GM19438 (cell line): Measurements from ENCODE around the gene RAMP2.
"Not testable (repeated sequence)": the region's sequence is repeated elsewhere in the genome, so short reads cannot be mapped to it uniquely, and the experiment has no call there.

Experiments used
- ATAC-seq: cut with Tn5 transposase; IDR thresholded peaks from one replicate; pipeline ENCODE4 v1.9.1; 2021; ENCODE audit warnings: low read depth; ENCODE audit not compliant: unreplicated experiment

The RAMP2 gene

DNA sequence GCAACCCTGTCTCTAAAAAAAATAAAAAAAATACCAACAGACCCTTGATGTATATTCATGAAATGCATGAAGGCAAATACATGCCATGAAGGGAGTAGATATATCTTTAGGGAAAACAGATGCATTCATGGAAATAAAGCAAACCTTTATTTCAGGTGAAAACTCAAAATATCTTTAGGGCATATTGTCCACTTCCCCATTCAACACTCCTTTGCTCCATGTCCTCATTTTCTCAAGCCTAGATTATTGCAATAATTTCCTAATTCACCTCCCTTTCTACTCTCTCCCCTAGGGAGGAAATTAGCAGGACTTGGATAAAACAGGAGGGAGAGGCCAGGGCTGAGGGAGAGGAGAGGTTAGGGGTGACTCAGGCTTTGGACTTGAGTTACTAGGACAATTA lies 6.5 kb downstream of the RAMP2 start:
- no peak for ATAC-seq

DNA sequence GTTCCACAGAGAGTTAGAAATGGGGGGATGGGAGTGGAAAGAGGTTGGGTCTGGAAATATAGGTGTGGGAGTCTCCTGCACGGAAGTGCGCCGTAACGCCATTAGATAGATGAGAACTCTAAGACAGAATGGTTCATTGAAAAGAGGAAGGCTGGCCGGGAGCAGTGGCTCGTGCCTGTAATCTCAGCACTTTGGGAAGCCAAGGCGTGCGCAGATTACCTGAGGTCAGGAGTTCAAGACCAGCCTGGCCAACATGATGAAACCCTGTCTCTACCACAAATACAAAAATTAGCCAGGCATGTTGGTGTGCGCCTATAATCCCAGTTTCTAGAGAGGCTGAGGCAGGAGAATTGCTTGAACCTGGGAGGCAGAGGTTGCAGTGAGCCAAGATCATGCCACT lies 7.0 kb downstream of the RAMP2 start:
- ATAC-seq, result not testable (repeated sequence)

DNA sequence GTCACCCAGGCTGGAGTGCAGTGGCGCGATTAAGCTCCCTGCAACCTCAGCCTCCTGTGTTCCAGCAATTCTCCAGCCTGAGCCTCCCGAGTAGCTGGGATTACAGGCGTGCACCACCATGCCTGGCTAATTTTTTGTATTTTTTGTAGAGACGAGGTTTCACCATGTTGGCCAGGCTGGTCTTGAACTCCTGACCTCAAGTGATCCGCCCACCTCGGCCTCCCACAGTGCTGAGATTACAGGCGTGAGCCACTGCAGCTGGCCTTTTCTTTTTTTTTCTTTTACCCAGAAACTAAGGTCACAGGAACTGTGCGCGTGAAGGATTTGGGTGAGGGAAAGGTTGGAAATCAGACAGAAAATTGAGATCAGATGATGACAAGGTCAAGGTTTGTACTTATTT lies 8.9 kb downstream of the RAMP2 start:
- not testable (repeated sequence) for ATAC-seq

DNA sequence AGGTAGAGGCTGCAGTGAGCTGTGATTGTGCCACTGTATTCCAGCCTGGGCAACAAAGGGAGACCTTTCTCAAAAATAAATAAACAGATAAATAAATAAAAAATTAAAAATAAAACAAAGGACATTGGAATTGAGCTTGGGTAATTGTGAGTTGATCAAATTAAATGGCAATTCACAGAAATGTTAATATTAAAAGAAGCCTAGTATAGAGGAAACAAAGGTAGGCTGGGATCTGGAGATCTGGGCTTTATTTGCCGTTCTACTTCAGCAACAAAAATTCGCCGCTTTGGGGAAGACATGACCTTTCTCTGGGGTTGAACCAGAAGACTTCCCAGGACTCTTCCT lies 11.9 kb downstream of the RAMP2 start:
- ATAC-seq, result no peak

DNA sequence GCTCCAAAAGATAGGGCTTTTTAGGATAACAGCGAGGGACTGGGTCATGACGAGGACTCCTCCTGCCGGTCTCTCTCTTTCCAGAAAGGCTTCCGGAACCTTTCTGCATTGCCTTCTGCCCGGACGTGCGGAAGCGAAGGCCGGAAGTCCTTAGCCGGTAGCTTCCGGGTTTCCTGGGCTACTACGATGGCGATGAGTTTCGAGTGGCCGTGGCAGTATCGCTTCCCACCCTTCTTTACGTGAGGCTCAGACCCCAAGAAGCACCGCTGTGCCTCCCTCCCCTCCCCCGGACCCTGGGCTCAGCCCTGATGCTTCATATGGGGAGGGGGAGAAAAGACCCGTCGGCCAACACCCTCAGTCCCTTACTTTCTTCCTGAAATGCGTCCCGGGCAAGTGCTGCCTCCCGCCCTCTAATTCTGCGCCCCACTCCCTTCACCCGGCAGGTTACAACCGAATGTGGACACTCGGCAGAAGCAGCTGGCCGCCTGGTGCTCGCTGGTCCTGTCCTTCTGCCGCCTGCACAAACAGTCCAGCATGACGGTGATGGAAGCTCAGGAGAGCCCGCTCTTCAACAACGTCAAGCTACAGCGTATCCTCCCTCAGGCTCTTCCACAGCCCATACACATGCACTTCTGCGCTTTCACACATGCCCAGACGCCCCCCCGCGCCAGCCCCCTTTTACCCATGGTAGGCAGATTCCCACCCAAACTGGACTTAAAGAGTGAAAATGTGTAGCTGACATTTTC lies 12.4 kb downstream of the RAMP2 start, which contains the start of gene VPS25:
Gene VPS25 (plus strand): TSS at position 160 of the 746 bp plus-strand sequence. CDS start 27 bp downstream, at position 187.
- no peak for ATAC-seq

DNA sequence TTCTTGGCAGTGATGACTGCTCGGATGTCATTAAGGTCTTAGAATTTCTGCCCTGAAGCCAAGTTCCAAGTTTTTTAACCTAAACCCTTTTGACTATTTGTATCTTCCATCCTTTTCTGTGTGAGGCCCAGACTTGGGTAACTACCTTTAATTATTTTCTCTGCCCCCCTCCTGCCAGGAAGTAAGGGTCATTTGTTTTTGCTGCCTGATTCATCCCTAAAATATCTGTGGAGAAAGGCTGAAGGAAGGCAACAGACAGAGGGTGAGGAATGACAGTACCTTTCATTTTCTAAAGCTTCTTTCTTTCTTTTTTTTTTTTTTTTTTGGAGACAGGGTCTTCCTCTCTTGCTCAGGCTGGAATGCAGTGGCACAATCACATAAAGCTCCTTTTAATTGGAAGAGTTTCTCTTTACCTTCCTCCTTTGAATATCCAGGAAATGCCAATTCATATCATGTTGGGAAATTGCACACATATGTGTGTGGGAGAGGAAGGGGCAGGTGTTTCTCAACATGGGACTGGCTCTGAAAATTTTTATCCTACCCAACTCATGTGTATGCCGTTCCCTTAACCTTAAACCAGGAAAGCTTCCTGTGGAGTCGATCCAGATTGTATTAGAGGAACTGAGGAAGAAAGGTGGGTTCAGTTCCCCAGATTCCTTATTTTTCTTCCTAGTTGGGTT lies 13.2 kb downstream of the RAMP2 start:
- no peak for ATAC-seq

DNA sequence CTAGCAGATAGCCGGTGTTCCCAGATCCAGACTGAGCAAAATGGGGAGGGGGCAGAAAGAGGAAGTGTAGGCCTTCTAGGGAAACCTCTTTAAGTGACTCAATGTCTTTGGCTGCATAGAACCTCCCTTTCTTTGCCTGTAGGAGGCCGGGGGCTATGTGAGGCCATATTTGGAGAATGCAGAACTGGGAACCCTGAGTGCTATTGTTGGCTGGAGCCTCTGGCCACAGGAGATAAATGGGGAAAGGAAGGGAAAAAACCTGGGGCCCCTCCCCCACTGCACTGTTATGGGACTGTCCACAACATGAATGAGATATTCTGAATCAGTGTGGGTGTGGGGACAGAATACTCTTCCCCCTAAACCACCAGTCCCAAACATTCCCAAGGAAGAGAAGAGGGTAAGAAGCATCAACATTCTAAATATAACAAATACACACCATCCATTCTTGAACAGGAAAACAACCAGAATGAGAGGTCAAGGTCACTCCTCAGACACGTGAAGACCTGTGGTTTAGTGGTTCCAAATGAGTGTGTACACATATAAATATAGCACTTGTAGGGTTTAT lies 14.6 kb downstream of the RAMP2 start:
- ATAC-seq, result no peak

DNA sequence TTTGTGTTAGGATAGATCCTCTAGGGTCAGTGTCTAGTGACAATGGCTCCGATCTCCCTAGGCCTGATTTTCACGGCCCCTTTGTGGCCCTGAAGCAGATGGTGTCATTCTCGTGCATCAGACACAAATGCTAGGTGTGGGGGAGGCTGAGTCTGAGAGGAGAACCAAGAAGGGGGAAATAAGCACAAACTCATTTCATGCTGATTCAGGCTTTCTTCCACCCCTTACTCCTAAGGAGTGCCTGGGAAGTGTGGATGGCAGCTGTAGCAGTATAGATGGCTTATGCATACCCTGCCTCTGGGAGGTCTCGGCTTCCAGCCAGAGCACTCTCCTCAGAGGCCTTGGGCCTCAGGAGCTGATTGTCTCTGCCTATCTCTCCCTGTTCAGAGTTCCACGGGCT lies 17.5 kb downstream of the RAMP2 start:
- no peak for ATAC-seq

DNA sequence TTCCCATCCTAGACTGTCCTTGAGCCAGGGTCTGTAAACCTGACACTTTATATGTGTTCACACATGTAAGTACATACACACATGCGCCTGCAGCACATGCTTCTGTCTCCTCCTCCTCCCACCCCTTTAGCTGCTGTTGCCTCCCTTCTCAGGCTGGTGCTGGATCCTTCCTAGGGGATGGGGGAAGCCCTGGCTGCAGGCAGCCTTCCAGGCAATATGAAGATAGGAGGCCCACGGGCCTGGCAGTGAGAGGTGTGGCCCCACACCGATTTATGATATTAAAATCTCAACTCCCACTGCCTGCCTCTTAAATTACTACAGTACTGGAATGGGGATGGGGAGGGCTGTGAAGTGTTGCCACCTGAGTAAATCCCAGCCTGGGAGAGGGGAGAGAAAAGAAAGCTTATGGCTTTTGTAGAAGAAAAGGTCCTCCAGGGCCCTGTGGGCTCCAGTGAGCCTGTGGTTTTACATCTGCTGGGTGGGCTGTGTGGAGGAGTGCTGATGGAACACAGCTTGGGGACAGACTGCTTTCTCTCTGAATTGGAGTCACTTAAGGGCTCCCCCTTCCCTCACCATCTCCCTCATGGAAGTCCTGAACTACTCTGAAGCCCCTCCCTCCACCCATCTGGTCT lies 18.4 kb downstream of the RAMP2 start:
- ATAC-seq, result no peak

DNA sequence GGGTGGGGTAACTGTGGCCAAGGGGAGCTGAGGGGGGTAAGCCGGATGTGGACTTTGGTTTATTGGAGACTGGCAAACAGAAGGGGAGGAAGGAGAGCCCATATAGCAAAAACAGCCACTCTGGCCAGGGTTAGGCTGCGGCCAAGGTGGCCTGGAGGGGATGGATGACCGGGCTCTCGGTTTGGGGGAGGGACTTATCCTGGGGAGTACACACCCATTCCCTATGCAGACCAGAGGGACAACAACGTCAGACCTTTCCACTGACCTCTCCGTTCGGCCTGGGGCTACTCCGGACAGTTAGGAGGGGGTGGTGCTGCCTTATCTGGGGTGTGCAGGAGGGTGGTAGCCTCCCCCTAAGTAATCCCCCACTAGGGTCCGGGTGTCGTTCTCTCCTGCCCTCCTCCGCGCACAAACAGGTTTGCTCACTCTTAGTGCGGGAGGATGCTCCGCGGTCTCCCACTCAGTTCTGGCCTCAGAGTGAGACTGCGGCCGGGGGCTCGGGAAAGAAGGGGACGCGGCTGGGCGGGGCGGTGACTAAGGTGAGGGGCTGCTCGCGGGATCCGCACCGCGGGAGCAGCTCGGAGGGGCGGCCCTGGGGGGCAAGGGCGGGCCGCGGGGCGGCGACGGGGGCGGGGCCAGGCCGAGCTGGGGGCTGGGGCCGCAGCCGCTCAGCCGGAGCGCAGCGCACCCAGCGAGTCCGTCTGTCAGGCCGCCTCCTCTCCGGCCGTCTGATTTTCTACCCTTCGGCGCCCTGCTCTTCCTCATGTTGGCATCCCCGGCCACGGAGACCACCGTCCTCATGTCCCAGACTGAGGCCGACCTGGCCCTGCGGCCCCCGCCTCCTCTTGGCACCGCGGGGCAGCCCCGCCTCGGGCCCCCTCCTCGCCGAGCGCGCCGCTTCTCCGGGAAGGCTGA lies 19.2 kb downstream of the RAMP2 start, which contains the start of gene WNK4:
Gene WNK4 (plus strand): TSS at position 675 of the 915 bp plus-strand sequence. CDS start 89 bp downstream, at position 764.
- ATAC-seq, result no peak

DNA sequence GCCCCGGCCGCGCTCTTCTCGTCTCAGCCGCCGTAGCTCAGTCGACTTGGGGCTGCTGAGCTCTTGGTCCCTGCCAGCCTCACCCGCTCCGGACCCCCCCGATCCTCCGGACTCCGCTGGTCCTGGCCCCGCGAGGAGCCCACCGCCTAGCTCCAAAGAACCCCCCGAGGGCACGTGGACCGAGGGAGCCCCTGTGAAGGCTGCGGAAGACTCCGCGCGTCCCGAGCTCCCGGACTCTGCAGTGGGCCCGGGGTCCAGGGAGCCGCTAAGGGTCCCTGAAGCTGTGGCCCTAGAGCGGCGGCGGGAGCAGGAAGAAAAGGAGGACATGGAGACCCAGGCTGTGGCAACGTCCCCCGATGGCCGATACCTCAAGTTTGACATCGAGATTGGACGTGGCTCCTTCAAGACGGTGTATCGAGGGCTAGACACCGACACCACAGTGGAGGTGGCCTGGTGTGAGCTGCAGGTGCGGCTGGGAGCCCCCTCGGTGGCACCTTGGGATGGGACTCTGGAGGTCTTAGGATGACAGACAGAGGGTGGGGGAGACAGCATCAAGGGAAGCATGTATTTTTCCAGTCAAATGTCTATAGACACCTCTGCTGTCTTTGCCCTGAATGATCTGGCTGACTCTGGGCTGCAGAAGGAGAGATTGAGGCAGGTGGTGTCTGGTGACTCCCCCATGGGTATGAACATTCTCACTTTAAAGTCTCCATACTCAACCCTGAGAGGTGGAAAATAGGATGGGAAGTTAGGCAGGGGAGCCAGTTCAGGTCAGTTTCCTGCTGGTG lies 20.0 kb downstream of the RAMP2 start:
- ATAC-seq, result no peak

DNA sequence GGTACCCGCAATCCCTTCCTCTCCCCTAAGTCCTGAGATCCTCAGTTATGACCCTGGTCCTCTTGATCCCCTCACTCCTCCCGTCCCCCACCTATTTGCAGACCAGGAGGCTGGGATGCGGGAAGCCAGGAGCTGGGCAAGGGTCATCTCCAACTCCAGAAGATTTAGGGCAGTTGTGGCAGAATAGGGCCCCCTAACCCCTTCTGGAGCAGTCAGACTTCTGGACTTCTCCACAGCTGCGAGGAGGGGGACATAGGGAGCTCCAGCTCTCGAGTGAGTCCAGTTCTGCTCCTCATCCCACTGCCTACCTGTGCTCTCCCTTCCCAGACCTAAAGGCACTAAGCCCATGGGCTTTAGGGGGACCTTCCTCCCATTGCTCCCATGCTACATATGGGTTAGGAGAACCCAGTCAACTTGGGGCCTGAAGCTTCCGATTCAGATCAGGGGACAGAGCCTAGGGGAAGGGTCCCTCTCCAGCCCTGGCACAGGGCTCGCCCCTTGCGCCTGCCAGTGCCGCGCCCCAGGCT lies 20.7 kb downstream of the RAMP2 start:
- ATAC-seq, result no peak

DNA sequence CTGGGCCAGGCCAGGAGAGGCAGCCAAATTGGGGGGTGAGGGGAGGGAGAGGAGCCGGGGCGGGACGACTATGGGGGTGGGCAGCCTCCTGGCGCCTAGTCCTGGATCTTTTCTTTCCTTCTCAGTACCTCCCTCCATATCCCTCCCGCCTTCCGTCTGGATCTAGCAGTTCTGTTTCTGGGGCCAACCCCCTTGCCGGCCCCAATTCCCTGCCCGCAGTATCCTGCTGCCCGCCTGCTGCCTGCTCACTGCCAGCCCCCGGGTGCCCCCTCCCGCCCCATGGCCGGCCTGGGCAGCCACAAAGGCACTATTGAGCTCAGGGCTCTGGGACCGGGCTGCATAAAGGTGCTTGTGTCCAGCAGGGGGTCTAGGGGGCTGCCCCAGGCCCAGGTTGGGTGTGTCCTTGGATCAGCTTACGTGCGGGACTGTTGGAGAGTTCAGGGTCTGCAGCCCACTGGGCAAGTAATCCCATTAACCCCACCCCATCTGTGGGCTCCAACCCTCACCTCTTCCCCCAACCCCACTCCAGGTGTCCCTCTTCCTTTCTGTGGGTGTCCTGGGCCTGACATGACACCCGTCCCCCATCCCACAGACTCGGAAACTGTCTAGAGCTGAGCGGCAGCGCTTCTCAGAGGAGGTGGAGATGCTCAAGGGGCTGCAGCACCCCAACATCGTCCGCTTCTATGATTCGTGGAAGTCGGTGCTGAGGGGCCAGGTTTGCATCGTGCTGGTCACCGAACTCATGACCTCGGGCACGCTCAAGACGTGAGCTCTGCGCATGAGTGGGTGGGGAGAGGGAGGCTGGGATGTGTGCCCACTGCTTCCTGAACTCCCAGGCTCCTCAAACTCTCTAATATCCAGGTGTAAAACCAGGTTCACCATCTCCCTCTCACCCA lies 21.4 kb downstream of the RAMP2 start:
- ATAC-seq, result no peak

DNA sequence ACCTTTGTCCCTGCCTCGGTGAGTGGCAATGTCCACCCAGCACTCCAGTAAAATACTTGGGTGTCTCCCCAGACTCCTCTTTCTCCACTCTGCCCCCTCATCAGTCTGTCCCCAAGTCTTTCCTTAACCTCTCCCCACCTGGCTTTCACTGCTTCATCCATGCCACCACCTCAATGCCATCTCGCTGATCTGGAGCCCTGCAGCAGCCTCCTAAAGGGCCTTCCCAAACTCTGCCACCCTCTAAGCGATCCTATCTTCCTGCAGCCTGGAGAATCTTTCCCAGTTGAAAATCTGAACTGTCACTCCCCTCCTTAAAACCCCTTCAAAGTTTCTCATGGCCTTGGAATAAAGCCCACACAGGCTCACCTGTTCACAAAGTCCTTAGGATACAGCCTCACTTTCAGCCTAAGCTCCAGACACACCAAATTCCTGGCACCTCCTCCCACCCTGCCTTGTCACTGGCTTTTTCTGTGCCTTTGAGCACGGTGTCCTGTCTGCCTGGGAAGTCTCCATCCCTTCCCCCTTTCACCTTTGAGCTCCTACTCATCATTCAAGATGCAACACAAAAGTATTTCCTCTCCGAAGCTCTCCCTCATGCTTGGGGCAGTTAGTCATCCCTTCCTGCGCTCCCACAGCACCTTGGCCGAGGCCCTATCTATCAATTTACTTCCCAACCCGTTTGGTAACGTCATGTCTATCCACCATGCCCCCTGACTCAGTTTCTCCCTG lies 22.2 kb downstream of the RAMP2 start:
- no peak for ATAC-seq

DNA sequence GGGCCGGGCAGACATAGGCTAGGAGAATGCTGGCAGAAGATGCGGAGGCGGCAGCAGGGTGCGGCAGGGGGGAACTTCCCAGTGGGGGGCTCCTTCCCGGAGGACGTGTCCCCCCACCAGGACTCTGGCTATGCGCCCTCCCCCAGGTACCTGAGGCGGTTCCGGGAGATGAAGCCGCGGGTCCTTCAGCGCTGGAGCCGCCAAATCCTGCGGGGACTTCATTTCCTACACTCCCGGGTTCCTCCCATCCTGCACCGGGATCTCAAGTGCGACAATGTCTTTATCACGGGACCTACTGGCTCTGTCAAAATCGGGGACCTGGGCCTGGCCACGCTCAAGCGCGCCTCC lies 22.7 kb downstream of the RAMP2 start:
- no peak for ATAC-seq

DNA sequence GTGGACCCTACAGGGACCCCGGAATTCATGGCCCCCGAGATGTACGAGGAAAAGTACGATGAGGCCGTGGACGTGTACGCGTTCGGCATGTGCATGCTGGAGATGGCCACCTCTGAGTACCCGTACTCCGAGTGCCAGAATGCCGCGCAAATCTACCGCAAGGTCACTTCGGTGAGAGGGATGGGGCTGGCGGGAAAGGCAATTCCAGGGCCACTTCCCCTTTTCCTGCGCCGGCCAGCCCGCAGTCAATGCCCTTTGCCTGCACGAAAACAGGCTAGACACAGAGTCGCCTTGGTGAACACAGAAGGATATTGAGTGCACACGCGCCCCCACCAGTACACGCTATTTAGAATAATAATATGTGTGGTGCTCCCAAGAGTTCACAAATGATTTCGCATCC lies 23.4 kb downstream of the RAMP2 start:
- ATAC-seq, result no peak

DNA sequence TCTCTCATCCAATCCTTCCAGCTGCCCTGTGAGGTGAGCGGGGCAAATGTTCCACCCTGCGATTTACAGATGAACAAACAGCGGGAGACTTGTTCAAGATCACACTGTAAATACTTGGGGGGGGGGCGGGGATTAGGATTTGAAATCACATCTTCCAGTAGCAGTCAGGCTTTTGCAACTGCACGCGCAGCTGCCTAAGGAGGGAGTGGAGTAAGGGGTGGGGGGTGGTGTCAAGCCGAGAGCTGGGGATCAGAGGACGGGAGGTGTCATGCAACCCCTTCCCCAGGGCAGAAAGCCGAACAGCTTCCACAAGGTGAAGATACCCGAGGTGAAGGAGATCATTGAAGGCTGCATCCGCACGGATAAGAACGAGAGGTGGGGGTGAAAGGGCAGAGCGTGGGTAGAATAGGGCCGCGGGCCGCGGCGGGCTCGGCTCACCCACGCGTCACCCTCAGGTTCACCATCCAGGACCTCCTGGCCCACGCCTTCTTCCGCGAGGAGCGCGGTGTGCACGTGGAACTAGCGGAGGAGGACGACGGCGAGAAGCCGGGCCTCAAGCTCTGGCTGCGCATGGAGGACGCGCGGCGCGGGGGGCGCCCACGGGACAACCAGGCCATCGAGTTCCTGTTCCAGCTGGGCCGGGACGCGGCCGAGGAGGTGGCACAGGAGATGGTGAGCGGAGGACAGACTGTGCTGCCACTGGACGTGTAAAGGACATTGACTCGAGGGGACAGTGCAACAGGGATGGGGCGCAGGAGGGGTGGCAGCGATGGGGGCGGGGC lies 24.0 kb downstream of the RAMP2 start:
- ATAC-seq, result no peak
